DND-41 (cell line): ENCODE data around the gene CD7.
A peak's percentile ranks its signal among the peaks of the same experiment; 100 is the strongest.

Experiments
- CTCF ChIP-seq: IDR thresholded peaks from 2 replicates; pipeline ENCODE4 v1.5.1; 2012; ENCODE audit warnings: borderline replicate concordance, low read length, moderate library complexity, mild to moderate bottlenecking; ENCODE audit not compliant: poor library complexity, severe bottlenecking; ENCODE audit errors: extremely low read depth
- EZH2 ChIP-seq: IDR thresholded peaks from 3 replicates; pipeline ENCODE4 v1.6.1; 2012; ENCODE audit warnings: borderline replicate concordance, low read depth, mild to moderate bottlenecking, moderate library complexity, low read length, inconsistent platforms; ENCODE audit not compliant: severe bottlenecking

- TF ChIP-seq EZH2 = no peak
- TF ChIP-seq CTCF = peak; percentile 2
Observed at GRCh38 chr17:82317394-82318168, at the start of gene CD7.
